Upper lobe of right lung (tissue), 1 donor: ENCODE results near the gene OLFML2A. TPM values are rescaled to one million over a fixed set of nuclear protein-coding genes. Genes with fewer than 3 reads are reported as not detected.

Experiments
- ATAC-seq: fragments of 200-7000 bp; cut with Tn5 transposase; one replicate; pipeline ENCODE4 v1.9.1; 2020; ENCODE audit warnings: mild to moderate bottlenecking, moderate library complexity
- DNase-seq: peaks from one replicate; pipeline ENCODE4 v3.0.0-alpha.2; 2020
- H3K27ac ChIP-seq: fragments of 200-600 bp; one replicate; pipeline ENCODE4 v1.8.0; 2022
- H3K27me3 ChIP-seq: fragments of 200-600 bp; one replicate; pipeline ENCODE4 v1.8.0; 2022; ENCODE audit warnings: mild to moderate bottlenecking
- H3K36me3 ChIP-seq: fragments of 200-600 bp; one replicate; pipeline ENCODE4 v1.8.0; 2022
- H3K4me1 ChIP-seq: fragments of 200-600 bp; one replicate; pipeline ENCODE4 v1.8.0; 2022
- H3K4me3 ChIP-seq: fragments of 200-600 bp; one replicate; pipeline ENCODE4 v1.8.0; 2022; ENCODE audit warnings: mild to moderate bottlenecking
- H3K9me3 ChIP-seq: fragments of 200-600 bp; one replicate; pipeline ENCODE4 v1.8.0; 2022
- intact Hi-C: fragments of 100-400 bp; cut with DNase I; formaldehyde crosslinking; loops from one replicate; pipeline ENCODE4 v1.11.0; 2022
- total RNA-seq: library from RNA; stranded (reverse); fragmentation: NEBNext Ultra II Directional; extraction: Animal tissue kit (Norgen Biotek cat#: 25700); gene quantifications from one replicate; pipeline ENCODE4 v1.2.1, GENCODE V29; 2021
- TF ChIP-seq, protein P1 (sequence below): fragments of 200-600 bp; IDR thresholded peaks from one replicate; pipeline ENCODE4 v1.8.0; 2022; ENCODE audit warnings: antibody characterized with exemption
- donor health status: DM: no; HTN: yes; CAD: no; lungs with severe emphysema.

OLFML2A gene
- total RNA-seq, 1 donor from 2014 or later = 39.5 TPM

DNA sequence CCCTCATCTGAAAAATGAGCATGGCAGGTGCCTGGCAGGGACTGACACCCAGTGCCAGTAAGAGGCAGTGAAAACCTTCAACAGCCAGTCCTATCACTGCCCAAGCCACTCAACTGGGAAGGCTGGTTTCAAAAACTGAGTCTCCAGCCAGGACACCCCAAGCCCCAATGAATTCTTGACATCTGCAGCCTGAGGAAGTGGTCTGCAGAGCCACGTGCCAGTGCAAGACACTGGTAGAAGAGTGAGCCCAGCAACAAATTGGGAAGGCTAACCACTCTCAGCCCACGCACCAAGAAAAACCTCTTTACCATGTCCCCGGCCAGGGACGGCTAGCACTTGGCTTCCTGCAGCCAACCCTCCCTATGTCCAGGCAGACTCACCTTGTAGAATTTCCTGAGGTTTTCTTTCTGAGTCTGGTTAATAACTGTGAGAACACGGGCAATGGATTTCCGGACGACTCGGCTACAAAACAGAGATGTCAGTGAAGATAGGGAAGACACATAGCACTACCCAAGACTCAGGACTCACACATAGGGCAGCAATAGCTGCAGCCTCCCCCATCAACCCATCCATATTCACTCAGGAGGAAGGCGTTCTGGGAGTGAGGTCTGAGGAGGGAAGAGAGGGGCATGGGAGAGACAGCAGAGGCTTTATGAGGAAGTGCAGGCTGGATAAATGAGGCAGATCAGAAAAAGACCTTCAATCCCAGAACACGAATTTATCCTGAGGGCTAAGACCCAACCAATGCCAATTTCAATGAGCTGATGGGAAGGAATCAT is 83.1 kb downstream of the OLFML2A start:
- ATAC-seq (no peak), DNase-seq (no peak)
- H3K36me3 ChIP-seq = peaks cover 46% of the 10 kb centered on the region
- H3K4me1 ChIP-seq = peaks cover 30% of the 10 kb centered on the region
- TF ChIP-seq, protein P1, sequence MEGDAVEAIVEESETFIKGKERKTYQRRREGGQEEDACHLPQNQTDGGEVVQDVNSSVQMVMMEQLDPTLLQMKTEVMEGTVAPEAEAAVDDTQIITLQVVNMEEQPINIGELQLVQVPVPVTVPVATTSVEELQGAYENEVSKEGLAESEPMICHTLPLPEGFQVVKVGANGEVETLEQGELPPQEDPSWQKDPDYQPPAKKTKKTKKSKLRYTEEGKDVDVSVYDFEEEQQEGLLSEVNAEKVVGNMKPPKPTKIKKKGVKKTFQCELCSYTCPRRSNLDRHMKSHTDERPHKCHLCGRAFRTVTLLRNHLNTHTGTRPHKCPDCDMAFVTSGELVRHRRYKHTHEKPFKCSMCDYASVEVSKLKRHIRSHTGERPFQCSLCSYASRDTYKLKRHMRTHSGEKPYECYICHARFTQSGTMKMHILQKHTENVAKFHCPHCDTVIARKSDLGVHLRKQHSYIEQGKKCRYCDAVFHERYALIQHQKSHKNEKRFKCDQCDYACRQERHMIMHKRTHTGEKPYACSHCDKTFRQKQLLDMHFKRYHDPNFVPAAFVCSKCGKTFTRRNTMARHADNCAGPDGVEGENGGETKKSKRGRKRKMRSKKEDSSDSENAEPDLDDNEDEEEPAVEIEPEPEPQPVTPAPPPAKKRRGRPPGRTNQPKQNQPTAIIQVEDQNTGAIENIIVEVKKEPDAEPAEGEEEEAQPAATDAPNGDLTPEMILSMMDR = no peak
- H3K27me3 ChIP-seq = no peaks in the 10 kb centered on the region
- H3K9me3 ChIP-seq = no peaks in the 10 kb centered on the region
- H3K4me3 ChIP-seq = peak overlapping the region; percentile 94
- intact Hi-C loops = no loop called here
- H3K27ac ChIP-seq = peak overlapping the region; percentile 93

DNA sequence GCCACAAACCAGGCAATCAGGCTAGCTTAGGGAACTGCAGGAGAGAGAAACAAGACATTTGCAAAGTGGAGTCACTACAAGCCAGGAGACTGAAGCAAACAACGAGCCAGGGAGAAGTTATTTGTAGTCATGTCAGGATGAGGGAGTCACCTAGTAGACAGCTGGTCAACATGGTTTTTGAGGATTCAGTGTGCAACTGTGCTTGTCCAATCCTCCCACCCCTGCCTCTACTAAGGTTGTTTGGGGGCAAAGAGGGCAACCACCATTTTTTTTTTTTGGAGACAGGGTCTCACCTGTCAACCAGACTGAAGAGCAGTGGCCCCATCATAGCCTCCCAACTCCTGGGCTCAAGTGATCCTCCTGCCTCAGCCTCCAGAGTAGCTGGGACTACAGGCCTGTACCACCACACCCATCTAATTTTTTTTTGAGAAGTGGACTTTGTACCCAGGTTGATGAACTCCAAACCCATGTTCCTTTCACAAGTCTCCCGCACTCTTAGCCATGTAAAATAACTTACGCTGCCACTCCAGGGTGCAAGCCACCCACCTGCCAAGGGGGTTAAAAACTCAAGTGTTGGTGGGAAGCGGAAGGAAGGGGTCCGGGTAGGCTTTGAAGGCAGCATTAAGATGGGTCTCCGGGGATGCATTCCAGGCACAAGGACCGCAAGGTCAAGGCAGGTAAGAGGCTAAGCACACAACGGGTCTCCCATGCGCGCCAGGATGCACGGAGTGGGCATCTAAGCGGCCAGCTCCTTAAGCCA is 83.8 kb downstream of the OLFML2A start:
- intact Hi-C loops = no loop called here

DNA sequence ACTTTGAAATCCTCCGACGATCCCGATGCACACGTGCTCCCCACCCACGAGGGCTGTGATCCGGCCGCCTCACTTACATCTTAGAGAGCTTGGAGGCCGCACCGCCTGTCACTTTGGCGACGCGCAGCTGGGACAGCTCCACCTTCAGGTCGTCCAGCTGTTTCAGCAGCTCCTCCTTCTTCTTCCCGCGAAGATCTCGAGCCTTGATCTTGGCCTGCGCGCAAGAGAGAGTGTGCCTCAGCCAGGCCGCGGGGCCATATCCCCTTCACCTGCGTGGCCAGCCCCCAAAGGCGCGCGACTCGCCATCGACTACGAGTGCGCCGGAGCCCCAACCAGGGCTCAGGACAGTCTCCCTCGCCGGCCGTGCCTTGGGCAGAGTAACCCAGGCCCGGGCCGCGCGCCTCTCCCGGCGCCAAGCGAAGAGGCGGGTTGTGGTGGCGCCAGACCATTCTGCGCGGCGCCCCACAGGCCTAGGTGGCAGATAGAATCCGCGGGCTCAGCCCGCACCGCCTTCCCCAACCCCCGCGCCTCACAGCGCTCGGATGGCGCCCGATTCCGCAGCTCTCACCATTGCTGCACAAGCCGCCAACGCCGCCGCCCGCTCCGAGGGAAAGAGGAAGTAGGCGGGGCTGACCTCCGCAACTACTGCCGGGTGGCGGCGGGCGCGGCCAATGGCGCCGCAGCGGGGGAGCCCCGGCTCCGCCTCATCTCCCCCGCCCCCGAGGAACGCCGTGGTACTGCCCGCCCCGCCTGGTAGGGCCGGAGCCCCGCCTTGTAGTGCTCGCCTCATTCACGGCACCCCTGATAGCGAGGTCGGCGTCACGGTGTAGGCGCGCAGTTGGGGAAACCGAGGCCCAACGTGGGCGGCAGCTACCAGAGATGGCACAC is 84.7 kb downstream of the OLFML2A start, which contains the start of the genes ARPC5L and RPL35:
Gene ARPC5L (plus strand): TSS at position 789 of the 888 bp plus-strand sequence. CDS start 7,161 bp downstream, outside the sequence.
Gene RPL35 (minus strand): TSS at position 616 of the 888 bp plus-strand sequence. CDS start 45 bp downstream, at position 571.
- H3K9me3 ChIP-seq = no peaks in the 10 kb centered on the region
- peak within 1 kb of the TSS; percentile 93 for H3K27ac ChIP-seq
- peak; percentile 98 for ATAC-seq
- TF ChIP-seq, protein P1 = peak; percentile 24
- H3K36me3 ChIP-seq = peaks cover 44% of the 10 kb centered on the region
- no peaks in the 10 kb centered on the region for H3K27me3 ChIP-seq
- DNase-seq = peak; percentile 98
- H3K4me3 ChIP-seq = peak within 1 kb of the TSS; percentile 94
- intact Hi-C loops = no loop called here
- peaks cover 30% of the 10 kb centered on the region for H3K4me1 ChIP-seq

More for the DNA sequence above, 83.8 kb downstream of the OLFML2A start:
- DNase-seq (no peak), ATAC-seq (no peak)
- TF ChIP-seq, protein P1 = no peak
- peaks cover 30% of the 10 kb centered on the region for H3K4me1 ChIP-seq
- peak overlapping the region; percentile 93 for H3K27ac ChIP-seq
- H3K4me3 ChIP-seq = peak overlapping the region; percentile 94
- no peaks in the 10 kb centered on the region for H3K9me3 ChIP-seq
- peaks cover 46% of the 10 kb centered on the region for H3K36me3 ChIP-seq
- no peaks in the 10 kb centered on the region for H3K27me3 ChIP-seq

DNA sequence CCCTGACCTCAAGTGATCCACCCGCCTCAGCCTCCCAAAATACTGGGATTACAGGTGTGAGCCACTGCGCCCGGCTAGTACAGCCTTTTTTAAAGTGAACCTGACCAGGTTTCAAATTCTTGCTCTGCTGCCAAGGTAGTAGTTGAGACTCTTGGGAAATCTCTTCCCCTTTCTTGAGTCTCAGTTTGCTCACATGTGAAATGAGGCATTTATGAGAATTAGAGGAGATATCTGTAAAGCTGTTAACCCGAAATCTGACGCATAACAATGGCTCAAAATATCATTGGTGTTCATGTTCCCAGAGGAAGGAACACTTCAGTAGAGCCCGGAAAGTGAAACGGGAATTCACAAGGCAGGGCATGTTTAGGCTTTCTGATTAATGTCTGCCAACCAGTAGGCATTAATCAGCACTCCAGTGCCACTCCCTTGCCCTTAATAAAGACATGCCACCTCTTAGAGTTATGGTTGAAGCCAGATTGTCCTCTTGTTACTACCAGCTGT is 86.5 kb downstream of the OLFML2A start:
- peak overlapping the region; percentile 94 for H3K4me3 ChIP-seq
- H3K4me1 ChIP-seq = peaks cover 36% of the 10 kb centered on the region
- ATAC-seq (peak; percentile 20), DNase-seq (no peak)
- H3K9me3 ChIP-seq = no peaks in the 10 kb centered on the region
- H3K27ac ChIP-seq = peak overlapping the region; percentile 93
- intact Hi-C loops = no loop called here
- H3K36me3 ChIP-seq = peaks cover 25% of the 10 kb centered on the region
- no peaks in the 10 kb centered on the region for H3K27me3 ChIP-seq
- TF ChIP-seq, protein P1 = no peak

Other genes with a start within 250 kb of the OLFML2A start
- 4.0 TPM for gene NR6A1, start 5.8 kb upstream of the OLFML2A start, total RNA-seq
- gene WDR38, start 76.3 kb downstream of the OLFML2A start, total RNA-seq = not detected
- 794 TPM for gene RPL35, start 84.8 kb downstream of the OLFML2A start, total RNA-seq
- gene ARPC5L, start 85.0 kb downstream of the OLFML2A start, total RNA-seq = 42.1 TPM
- 17.9 TPM for gene GOLGA1, start 163.9 kb downstream of the OLFML2A start, total RNA-seq